ENCODE data around the gene SPATA13.

- no peak for TF ChIP-seq POLR2A (IDR thresholded peaks at IDR 0.05; ENCODE audit: low read length)
- TF ChIP-seq GATA1 (IDR thresholded peaks at IDR 0.05; ENCODE audit: low read depth, low read length) = no peak
Observed at GRCh38 chr13:24269821-24270220, 109.3 kb downstream of the SPATA13 start.

All from erythroblast (primary cell).